GM19372 (cell line): ENCODE measurements around the gene ITGB2.

Source experiments
- ATAC-seq: cut with Tn5 transposase; IDR thresholded peaks from one replicate; pipeline ENCODE4 v1.9.1; 2021; ENCODE audit warnings: mild to moderate bottlenecking, low read depth, moderate library complexity; ENCODE audit not compliant: unreplicated experiment

The ITGB2 gene

GRCh38 chr21:44853601-44854390 lies 66.9 kb downstream of the ITGB2 start:
- ATAC-seq: no peak

DNA sequence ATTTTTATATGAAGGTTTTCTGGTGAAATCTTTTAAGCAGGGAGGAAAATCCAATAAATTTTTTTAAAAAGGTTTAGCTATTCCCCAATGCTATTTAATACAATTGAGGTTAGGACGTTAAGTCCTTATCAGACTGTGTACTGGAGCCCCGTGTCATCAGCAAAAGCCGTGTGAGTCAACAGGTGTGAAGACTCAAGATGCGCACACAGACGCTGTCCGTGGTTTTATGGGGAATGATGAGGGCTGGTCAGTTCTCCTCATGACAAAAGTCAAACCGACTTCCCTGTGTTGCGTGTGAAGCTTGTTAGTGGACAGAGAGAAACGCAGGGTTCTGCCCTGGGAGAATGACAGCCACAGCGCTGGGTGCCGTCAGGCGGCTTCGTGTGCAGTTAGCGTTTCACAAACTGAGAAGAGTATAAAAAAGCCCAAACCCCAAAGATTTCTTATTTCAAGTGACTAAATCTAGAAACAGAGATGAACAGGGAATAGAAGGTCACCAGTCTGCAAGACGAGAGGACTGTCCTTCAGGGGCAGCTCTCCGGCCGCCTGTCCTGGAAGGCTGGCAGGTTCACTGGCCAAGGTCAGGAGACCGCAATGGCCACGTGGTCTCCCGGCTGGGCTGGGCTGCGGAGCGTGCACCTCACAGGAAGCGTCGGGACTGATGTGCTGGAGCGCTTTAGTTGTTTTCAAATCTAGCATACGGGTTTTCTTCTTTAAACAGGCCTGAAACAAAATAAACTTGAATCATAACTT lies 69.6 kb downstream of the ITGB2 start:
- no peak for ATAC-seq

- ATAC-seq: no peak
Observed at GRCh38 chr21:44850208-44850800, 70.4 kb downstream of the ITGB2 start.

GRCh38 chr21:44849616-44850130 lies 71.0 kb downstream of the ITGB2 start:
- ATAC-seq: no peak

GRCh38 chr21:44848821-44849521 lies 71.7 kb downstream of the ITGB2 start:
- ATAC-seq: no peak

GRCh38 chr21:44847261-44848056 lies 73.2 kb downstream of the ITGB2 start:
- no peak for ATAC-seq

- ATAC-seq: no peak
Observed at GRCh38 chr21:44846485-44847260, 74.0 kb downstream of the ITGB2 start.

- ATAC-seq: no peak
Observed at GRCh38 chr21:44846224-44846484, 74.5 kb downstream of the ITGB2 start.

DNA sequence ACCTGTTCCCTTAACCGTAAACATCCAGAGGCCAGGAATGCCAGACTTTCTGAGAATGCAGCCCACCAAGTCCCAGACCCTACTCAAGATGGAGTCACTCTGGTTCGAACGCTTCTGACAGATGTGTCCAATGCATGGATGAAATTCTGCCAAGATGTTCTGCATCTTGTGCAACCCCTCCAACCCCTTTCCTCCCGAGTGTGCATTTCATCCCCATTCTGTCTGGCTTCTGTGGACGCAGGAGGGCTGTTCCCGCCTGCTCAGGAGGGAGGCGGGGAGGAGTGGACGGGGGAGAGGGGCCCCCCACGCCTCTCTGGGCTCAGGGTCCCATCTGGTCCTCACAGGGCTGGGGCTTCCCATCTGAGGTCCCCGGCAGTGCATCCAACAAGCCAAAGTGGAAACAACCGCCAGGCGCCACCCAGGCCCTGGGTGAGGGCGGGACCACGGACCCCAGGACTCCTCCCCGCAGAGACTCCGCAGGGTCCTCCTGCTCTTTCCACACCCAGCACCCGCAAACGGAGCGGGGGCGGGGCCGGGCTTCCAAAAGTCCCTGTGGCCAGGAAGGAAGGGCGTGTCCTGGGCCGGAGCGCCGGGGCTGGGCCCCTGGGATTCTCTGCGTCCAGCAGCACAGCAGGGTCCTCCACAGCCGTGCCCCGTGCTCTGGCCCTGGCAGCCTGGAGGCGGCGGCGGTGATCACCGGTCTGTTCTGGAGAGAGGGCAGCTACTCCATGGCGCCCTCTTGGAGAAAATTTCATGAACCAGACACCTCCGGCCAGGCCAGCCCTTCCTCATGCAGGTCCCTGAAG lies 75.1 kb downstream of the ITGB2 start:
- ATAC-seq: no peak

- no peak for ATAC-seq
Observed at GRCh38 chr21:44844256-44844655, 76.4 kb downstream of the ITGB2 start.

- no peak for ATAC-seq
Observed at GRCh38 chr21:44842721-44843445, 77.8 kb downstream of the ITGB2 start.

DNA sequence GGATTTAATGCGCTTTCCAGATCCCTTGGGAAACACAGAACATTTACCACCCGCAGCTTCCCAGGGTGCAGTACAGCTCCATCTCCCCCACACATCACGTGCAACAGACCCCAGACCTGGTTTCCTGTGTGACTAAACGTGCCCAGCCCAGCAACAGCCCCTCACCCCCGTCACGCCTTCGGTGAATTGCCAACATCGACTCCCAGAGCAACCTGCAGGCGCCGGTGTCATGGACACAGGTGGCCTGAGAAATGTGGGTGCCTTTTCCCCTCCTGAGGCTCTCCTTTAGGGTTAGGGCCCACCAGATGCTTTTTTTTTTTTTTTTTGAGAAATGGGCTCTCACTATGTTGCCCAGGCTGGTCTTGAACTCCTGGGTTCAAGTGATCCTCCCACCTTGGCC lies 78.6 kb downstream of the ITGB2 start:
- ATAC-seq: no peak

DNA sequence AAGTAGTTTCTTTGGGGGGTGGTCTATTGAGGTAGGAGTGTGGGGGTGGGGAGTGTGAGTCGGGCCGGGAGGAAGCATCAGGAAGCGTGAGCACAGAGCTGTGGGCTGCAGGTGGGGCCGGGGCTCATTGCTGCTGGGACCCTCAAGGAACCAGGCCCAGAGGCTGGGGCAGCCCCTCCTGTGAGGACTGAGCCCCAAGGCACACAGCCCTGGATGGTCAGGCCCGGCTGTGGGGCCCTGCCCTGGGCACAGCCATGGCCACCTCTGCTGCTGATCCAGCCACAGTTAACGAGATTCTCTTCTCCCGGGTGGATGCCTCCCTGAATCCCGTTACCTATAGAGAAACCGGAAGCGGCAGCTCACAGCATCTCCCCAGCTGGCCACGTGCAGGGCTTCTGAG lies 79.9 kb downstream of the ITGB2 start:
- ATAC-seq: no peak

DNA sequence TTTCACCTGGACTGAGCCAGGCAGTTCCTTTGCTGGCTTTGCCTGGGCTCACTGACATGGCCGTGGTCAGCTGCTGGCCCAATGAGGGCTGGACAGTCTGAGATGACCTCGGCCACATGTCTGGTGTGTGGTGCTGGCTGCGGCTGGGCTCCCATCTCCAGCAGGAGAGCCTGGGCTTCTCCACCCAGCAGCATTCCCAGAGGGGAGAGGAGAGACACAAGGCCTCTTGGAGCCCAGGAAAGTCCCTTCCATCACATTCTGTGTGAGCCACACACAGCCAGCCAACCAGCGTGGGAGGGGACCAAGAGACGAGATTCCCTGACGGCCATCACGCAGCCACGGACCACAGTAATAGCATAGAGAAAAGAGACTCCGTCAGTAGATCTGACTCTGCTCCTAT lies 81.7 kb downstream of the ITGB2 start:
- ATAC-seq: no peak

GRCh38 chr21:44838039-44838895 lies 82.4 kb downstream of the ITGB2 start:
- no peak for ATAC-seq

DNA sequence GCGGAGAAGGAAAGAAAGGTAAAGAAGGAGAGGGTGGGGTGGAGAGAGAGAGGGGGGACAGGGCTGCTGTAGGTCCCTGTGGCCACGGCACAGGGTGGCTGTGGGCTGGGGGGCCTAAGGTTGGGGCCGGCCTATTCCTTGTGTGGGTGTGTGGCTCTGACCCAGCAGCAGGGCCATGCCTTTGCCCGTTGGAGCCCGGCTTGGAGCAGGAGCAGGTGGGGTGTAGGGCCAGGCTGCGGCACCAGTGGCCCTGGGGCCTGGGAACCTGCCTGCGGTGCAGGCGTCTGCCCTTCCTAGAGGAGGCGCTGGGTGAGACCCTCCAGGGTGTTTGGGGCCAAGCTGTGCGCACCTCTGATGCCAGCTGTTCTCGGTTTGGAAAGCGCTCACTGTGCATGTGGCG lies 83.2 kb downstream of the ITGB2 start:
- no peak for ATAC-seq
